Common myeloid progenitor, CD34-positive (primary cell): ENCODE results near the gene RAB3IP.

Experiments used
- CTCF ChIA-PET: fragments of 350-600 bp; sonication (Branson Sonifier 250); formaldehyde crosslinking; loops from one replicate; lab custom pipeline; 2021; ENCODE audit warnings: antibody characterized with exemption; lab: Charles Lee
- POLR2A ChIA-PET: fragments of 350-600 bp; sonication (Branson Sonifier 250); formaldehyde crosslinking; loops from one replicate; lab custom pipeline; 2021; ENCODE audit warnings: antibody characterized with exemption; lab: Charles Lee
- DNase-seq, 3 donors: peaks; one replicate each; pipeline versions ENCODE4 v3.0.0 to v3.0.0-alpha.2; 2013
- H3K27ac ChIP-seq, 2 experiments: 1 replicate in 1 of 2; 2 replicates in 1 of 2; pipeline ENCODE4 v1.7.0; 2013; ENCODE audit warnings: inconsistent platforms in 2 of 2, low read length in 2 of 2, mild to moderate bottlenecking in 2 of 2, low read depth in 1 of 2, moderate library complexity in 1 of 2; ENCODE audit not compliant: severe bottlenecking in 2 of 2, insufficient read depth in 1 of 2, poor library complexity in 1 of 2
- H3K27me3 ChIP-seq, 5 experiments: replicated peaks in 2 of 5; 1 replicate in 3 of 5; 2 replicates in 2 of 5; pipeline versions ENCODE4 v1.6.1 to v1.7.0; 2013; ENCODE audit warnings: low read length in 4 of 5, mild to moderate bottlenecking in 2 of 5, moderate library complexity in 2 of 5, inconsistent platforms in 1 of 5; ENCODE audit not compliant: insufficient read depth in 5 of 5, control insufficient read depth in 4 of 5
- H3K36me3 ChIP-seq, 4 experiments: 1 replicate in 2 of 4; 2 replicates in 2 of 4; pipeline versions ENCODE4 v1.6.1 to v1.7.0; 2013; ENCODE audit warnings: low read length in 3 of 4, control low read depth in 1 of 4, mild to moderate bottlenecking in 1 of 4; ENCODE audit not compliant: control insufficient read depth in 4 of 4, insufficient read depth in 4 of 4
- H3K4me1 ChIP-seq, 4 experiments: 1 replicate in 3 of 4; 2 replicates in 1 of 4; pipeline versions ENCODE4 v1.6.1 to v1.7.1; 2013; ENCODE audit warnings: low read length in 3 of 4, mild to moderate bottlenecking in 3 of 4, control low read depth in 1 of 4, inconsistent platforms in 1 of 4, moderate library complexity in 1 of 4; ENCODE audit not compliant: control insufficient read depth in 4 of 4, insufficient read depth in 4 of 4; ENCODE audit errors: control extremely low read depth in 1 of 4
- H3K4me3 ChIP-seq, 7 experiments: 1 replicate in 4 of 7; 2 replicates in 3 of 7; pipeline versions ENCODE4 v1.5.1 to v1.7.0; 2013; ENCODE audit warnings: mild to moderate bottlenecking in 7 of 7, low read length in 6 of 7, moderate library complexity in 6 of 7, inconsistent platforms in 2 of 7, low read depth in 2 of 7, control low read depth in 1 of 7; ENCODE audit not compliant: insufficient read depth in 4 of 7, control insufficient read depth in 1 of 7; ENCODE audit errors: extremely low read depth in 1 of 7
- H3K9me3 ChIP-seq, 5 experiments: 1 replicate in 4 of 5; 2 replicates in 1 of 5; pipeline versions ENCODE4 v1.6.1 to v1.7.1; 2013; ENCODE audit warnings: low read length in 4 of 5, mild to moderate bottlenecking in 2 of 5, inconsistent platforms in 1 of 5, low read depth in 1 of 5, moderate library complexity in 1 of 5; ENCODE audit not compliant: control insufficient read depth in 4 of 5, insufficient read depth in 2 of 5; ENCODE audit errors: control extremely low read depth in 1 of 5
- WGBS: methylation state at CpG from one replicate; pipeline ENCODE4 v1.1.5; 2013; ENCODE audit not compliant: insufficient coverage; 5-methylcytosine and 5-hydroxymethylcytosine counted together

The RAB3IP gene

DNA sequence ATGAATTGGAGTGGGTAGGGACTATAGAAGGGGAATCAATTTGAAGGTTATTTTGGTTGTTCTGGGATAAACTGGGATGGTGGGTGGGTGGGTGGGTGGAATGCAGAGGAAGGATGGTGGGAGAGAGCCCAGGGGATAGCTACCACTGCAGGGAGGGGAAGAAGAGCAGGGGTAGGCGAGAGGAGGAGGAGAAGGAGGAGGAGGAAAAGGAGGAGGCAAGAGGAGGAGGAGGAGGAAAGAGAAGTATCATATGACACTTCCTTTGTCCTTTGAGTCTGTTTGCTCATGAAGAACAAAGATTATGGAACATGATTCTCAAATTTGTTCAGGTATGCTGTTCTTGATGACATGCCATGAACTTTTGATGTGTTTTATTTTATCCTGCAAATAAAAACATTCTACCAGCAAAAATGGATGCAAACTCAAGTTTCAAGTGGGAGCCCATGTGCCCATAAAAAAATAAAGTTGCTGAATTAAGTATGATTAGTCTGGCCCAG is 35.5 kb upstream of the RAB3IP start:
- Histone ChIP-seq H3K9me3 (no peaks in the 10 kb centered on the region), H3K4me3 (no peak overlapping the region), H3K36me3 (no peaks in the 10 kb centered on the region), H3K27me3 (no peaks in the 10 kb centered on the region), H3K27ac (no peak overlapping the region), H3K4me1 (no peaks in the 10 kb centered on the region)
- POLR2A ChIA-PET: no interaction called here
- DNase-seq: no peak
- WGBS: 89% methylated on average over 1 of the region's 1 CpG
- CTCF ChIA-PET: no interaction called here

DNA sequence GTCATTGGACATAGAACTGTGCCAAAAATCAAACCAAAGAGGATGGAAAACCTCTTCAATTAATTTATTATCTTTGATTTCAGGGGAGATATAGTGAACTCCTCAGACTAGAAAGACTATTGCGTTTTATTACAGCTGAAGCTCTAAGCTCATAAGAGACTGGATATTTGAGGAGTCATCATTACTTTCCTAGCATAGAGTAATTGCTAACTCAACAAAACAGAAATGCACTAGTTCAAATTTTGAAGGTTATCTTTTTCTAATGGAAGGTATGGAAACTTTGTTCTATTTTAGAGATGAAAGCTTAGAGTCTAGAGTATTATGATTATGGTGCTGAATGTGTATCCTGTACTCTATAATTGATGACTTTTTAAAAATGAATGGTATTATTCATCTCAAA is 34.3 kb upstream of the RAB3IP start:
- no CpG with 5 or more reads among the region's 1 CpG for WGBS
- Histone ChIP-seq H3K27me3 (no peaks in the 10 kb centered on the region), H3K27ac (no peak overlapping the region), H3K4me3 (no peak overlapping the region), H3K9me3 (peaks cover 0 to 1% (median 0%) of the 10 kb centered on the region in 5 experiments), H3K4me1 (no peaks in the 10 kb centered on the region), H3K36me3 (no peaks in the 10 kb centered on the region)
- ChIA-PET POLR2A (no interaction called here), CTCF (no interaction called here)
- no peak for DNase-seq

- H3K27me3 ChIP-seq: no peaks in the 10 kb centered on the region
- POLR2A ChIA-PET: no interaction called here
- CTCF ChIA-PET: no interaction called here
- H3K36me3 ChIP-seq: no peaks in the 10 kb centered on the region
- H3K27ac ChIP-seq: no peak overlapping the region
- no peak for DNase-seq
- peaks cover 0 to 1% (median 0%) of the 10 kb centered on the region in 5 experiments for H3K9me3 ChIP-seq
- WGBS: no CpG with 5 or more reads among the region's 3 CpGs
- H3K4me1 ChIP-seq: peaks cover 0 to 3% (median 0%) of the 10 kb centered on the region in 4 experiments
- H3K4me3 ChIP-seq: no peak overlapping the region
Observed at GRCh38 chr12:69708649-69709048, 30.0 kb upstream of the RAB3IP start.

- ChIA-PET POLR2A (no interaction called here), CTCF (no interaction called here)
- Histone ChIP-seq H3K27ac (no peak overlapping the region), H3K4me1 (peaks cover 0 to 3% (median 0%) of the 10 kb centered on the region in 4 experiments), H3K9me3 (peaks cover 0 to 1% (median 0%) of the 10 kb centered on the region in 5 experiments), H3K27me3 (no peaks in the 10 kb centered on the region), H3K4me3 (no peak overlapping the region), H3K36me3 (no peaks in the 10 kb centered on the region)
- 100% methylated on average over 2 of the region's 2 CpGs for WGBS
- no peak for DNase-seq
Observed at GRCh38 chr12:69712826-69713225, 25.8 kb upstream of the RAB3IP start.

DNA sequence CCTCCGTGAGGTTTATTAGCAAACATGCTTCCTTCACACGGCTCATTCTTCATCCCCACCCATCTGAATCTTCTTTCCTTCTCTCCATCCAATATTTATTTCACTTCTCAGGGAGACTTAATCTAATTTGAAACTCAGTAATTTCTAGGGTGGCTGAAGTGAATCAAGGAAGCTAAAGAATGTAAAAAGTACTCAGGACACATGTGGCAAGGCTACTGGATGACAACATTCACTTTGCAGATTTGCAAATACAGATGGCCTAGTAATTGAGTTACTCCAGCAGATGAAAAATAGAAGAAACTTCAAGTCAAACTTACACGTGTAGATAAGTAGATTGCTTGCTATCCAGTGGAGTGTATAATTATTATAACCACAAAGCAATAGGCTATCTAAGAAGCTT is 24.1 kb upstream of the RAB3IP start:
- ChIA-PET CTCF (no interaction called here), POLR2A (no interaction called here)
- Histone ChIP-seq H3K9me3 (no peaks in the 10 kb centered on the region), H3K4me3 (no peak overlapping the region), H3K36me3 (no peaks in the 10 kb centered on the region), H3K4me1 (peaks cover 0 to 3% (median 0%) of the 10 kb centered on the region in 4 experiments), H3K27ac (no peak overlapping the region), H3K27me3 (no peaks in the 10 kb centered on the region)
- DNase-seq: no peak
- 100% methylated on average over 1 of the region's 3 CpGs for WGBS

DNA sequence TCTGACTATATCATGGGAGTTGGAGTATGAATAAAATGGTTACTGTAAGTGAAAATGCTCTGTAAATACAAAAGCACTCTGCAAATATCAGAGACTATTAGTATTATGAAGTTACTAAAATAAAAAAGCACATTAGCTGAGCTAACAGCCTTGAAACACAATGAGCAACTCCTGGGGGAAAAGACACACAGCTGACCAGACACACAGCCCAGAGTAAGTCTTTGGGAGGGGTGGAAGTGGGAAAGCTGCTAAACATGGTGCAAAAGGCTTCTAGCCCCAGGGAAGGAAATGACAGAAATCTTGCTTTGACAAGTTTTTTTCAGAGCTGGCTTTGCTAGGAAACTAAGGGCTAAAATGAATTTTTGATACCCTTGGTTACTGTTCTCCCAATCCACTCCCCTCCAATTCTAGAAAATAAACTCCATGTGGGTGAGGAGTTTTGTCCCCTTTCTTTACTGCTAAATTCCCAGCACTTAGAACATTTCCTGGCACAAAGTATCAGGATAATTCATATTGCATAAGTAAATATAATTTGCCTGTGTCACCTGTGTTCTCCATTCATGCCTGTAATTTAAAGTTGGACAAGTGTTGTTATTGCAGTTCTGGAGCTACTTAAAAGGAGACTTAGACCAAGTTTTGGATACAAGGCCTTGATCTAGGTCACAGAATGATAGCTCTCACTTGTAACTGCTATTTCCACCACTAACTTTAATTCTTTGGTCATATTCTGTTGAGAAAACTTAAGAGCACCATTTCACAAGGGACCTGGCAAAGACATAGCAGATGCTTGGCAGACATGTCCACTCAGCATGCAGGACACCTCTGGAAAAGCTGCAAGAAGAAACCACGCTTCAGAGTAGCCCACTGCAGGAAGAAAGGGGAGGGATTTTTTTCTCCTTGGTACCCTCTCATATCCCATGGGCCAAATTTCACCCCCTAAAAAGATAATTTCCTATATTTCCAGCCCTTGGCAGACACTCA is 19.0 kb upstream of the RAB3IP start:
- DNase-seq: no peak
- Histone ChIP-seq H3K36me3 (no peaks in the 10 kb centered on the region), H3K4me1 (no peaks in the 10 kb centered on the region), H3K27me3 (no peaks in the 10 kb centered on the region), H3K4me3 (no peak overlapping the region), H3K9me3 (peaks cover 0 to 3% (median 0%) of the 10 kb centered on the region in 5 experiments), H3K27ac (no peak overlapping the region)
- no CpG with 5 or more reads among the region's 1 CpG for WGBS
- ChIA-PET POLR2A (no interaction called here), CTCF (no interaction called here)

GRCh38 chr12:69720750-69721149 is 17.9 kb upstream of the RAB3IP start:
- no peak for DNase-seq
- Histone ChIP-seq H3K27ac (no peak overlapping the region), H3K9me3 (peaks cover 0 to 3% (median 0%) of the 10 kb centered on the region in 5 experiments), H3K36me3 (no peaks in the 10 kb centered on the region), H3K4me1 (no peaks in the 10 kb centered on the region), H3K27me3 (no peaks in the 10 kb centered on the region), H3K4me3 (no peak overlapping the region)
- WGBS: 96% methylated on average over 3 of the region's 3 CpGs
- POLR2A ChIA-PET: no interaction called here
- CTCF ChIA-PET: no interaction called here
